Measurements from ENCODE around the gene AKAP9.
"Not testable (repeated sequence)": the region's sequence is repeated elsewhere in the genome, so short reads cannot be mapped to it uniquely, and the experiment has no call there.

Gene AKAP9

GRCh38 chr7:92020636-92021035 is 80.0 kb downstream of the AKAP9 start:
- no peak for DNase-seq

- DNase-seq: no peak
These were observed 84.6 kb downstream of the AKAP9 start for GRCh38 chr7:92025260-92025659.

- not testable (repeated sequence) for DNase-seq
These were observed 86.0 kb downstream of the AKAP9 start for GRCh38 chr7:92026635-92027034.

GRCh38 chr7:92027128-92027527 is 86.5 kb downstream of the AKAP9 start:
- not testable (repeated sequence) for DNase-seq

- DNase-seq: no peak
These were observed 87.6 kb downstream of the AKAP9 start for GRCh38 chr7:92028226-92028625.

GRCh38 chr7:92028686-92029085 is 88.0 kb downstream of the AKAP9 start:
- no peak for DNase-seq

- no peak for DNase-seq
These were observed 93.5 kb downstream of the AKAP9 start for GRCh38 chr7:92034116-92034515.

- DNase-seq: no peak
These were observed 94.9 kb downstream of the AKAP9 start for GRCh38 chr7:92035576-92035975.

- DNase-seq: no peak
These were observed 99.2 kb downstream of the AKAP9 start for GRCh38 chr7:92039900-92040299.

GRCh38 chr7:92042056-92042737 is 101.5 kb downstream of the AKAP9 start:
- no peak for DNase-seq

- no peak for DNase-seq
These were observed 102.4 kb downstream of the AKAP9 start for GRCh38 chr7:92043098-92043497.

GRCh38 chr7:92043637-92044036 is 103.0 kb downstream of the AKAP9 start:
- DNase-seq: no peak

GRCh38 chr7:92044148-92044547 is 103.5 kb downstream of the AKAP9 start:
- no peak for DNase-seq

GRCh38 chr7:92044940-92045339 is 104.3 kb downstream of the AKAP9 start:
- no peak for DNase-seq

- DNase-seq: no peak
These were observed 111.0 kb downstream of the AKAP9 start for GRCh38 chr7:92051655-92052054.

GRCh38 chr7:92052159-92052558 is 111.5 kb downstream of the AKAP9 start:
- no peak for DNase-seq

GRCh38 chr7:92052684-92053083 is 112.0 kb downstream of the AKAP9 start:
- DNase-seq: no peak

- DNase-seq: no peak
These were observed 112.7 kb downstream of the AKAP9 start for GRCh38 chr7:92053312-92053711.

GRCh38 chr7:92056286-92056685 is 115.6 kb downstream of the AKAP9 start:
- no peak for DNase-seq

GRCh38 chr7:92057375-92057774 is 116.7 kb downstream of the AKAP9 start:
- no peak for DNase-seq

GRCh38 chr7:92058040-92058439 is 117.4 kb downstream of the AKAP9 start:
- DNase-seq: no peak

GRCh38 chr7:92058899-92059298 is 118.2 kb downstream of the AKAP9 start:
- no peak for DNase-seq

- DNase-seq: no peak
These were observed 120.5 kb downstream of the AKAP9 start for GRCh38 chr7:92061154-92061553.

- no peak for DNase-seq
These were observed 123.9 kb downstream of the AKAP9 start for GRCh38 chr7:92064438-92065029.

- no peak for DNase-seq
These were observed 130.4 kb downstream of the AKAP9 start for GRCh38 chr7:92071032-92071431.

Data from activated T-cell treated with anti-CD3 and anti-CD28 coated beads, Interleukin-2, amount 50 U/mL, for 48 hours (primary cell).